Spinal cord (tissue), 10 donors: ENCODE results near the gene PRDX2. TPM values are rescaled to one million over a fixed set of nuclear protein-coding genes. Genes with fewer than 3 reads are reported as not detected.

Experiments used
- DNase-seq, 6 donors: peaks; one replicate each; pipeline versions ENCODE4 v3.0.0 to v3.0.0-alpha.2; 2013 to 2015; ENCODE audit warnings: low spot score in 6 of 6, low read depth in 4 of 6
- H3K27ac ChIP-seq: one replicate; pipeline ENCODE4 v1.5.1; 2013; ENCODE audit warnings: low read depth, low read length, control low read depth
- H3K27me3 ChIP-seq: one replicate; pipeline ENCODE4 v1.6.1; 2013; ENCODE audit warnings: low read length; ENCODE audit not compliant: control insufficient read depth, insufficient read depth
- H3K36me3 ChIP-seq: one replicate; pipeline ENCODE4 v1.6.1; 2013; ENCODE audit warnings: low read length; ENCODE audit not compliant: control insufficient read depth, insufficient read depth
- H3K4me1 ChIP-seq: one replicate; pipeline ENCODE4 v1.6.1; 2013; ENCODE audit warnings: low read length; ENCODE audit not compliant: control insufficient read depth, insufficient read depth
- H3K4me3 ChIP-seq: one replicate; pipeline ENCODE4 v1.5.1; 2013; ENCODE audit warnings: low read depth, low read length, control low read depth
- H3K9me3 ChIP-seq: one replicate; pipeline ENCODE4 v1.6.1; 2013; ENCODE audit warnings: low read length; ENCODE audit not compliant: control insufficient read depth, insufficient read depth
- WGBS: methylation state at CpG from one replicate; pipeline ENCODE4 v1.1.5; 2013; ENCODE audit warnings: missing lambda C conversion rate; ENCODE audit not compliant: insufficient coverage; 5-methylcytosine and 5-hydroxymethylcytosine counted together
- polyA plus RNA-seq, 2 donors: library from polyadenylated mRNA; unstranded; fragments of 120-200 nt; gene quantifications; one replicate each; pipeline ENCODE4 v1.2.1, GENCODE V29; 2013; ENCODE audit not compliant: insufficient read length in 2 of 2
- small RNA-seq: library from RNA; depleted of rRNA; stranded (forward); fragments of <200 nt; gene quantifications from one replicate; pipeline ENCODE3, GENCODE V24; 2014; ENCODE audit warnings: low replicate concordance
- total RNA-seq, 2 donors: library from RNA; depleted of rRNA in 1 of 2; stranded (reverse); fragments of 120-200 nt in 1 of 2; fragments of >200 nt in 1 of 2; gene quantifications; one replicate each; pipeline versions ENCODE4 v1.2.3 to v1.2.4, GENCODE V29; 2013 to 2014
- donor health status: healthy.

Gene PRDX2
- total and polyA plus RNA-seq, 4 donors, result 280 to 476 (median 439) TPM

GRCh38 chr19:12748489-12748888, 53.1 kb downstream of the PRDX2 start:
- Histone ChIP-seq H3K27ac (no peak overlapping the region), H3K4me3 (no peak overlapping the region), H3K36me3 (peaks cover 51% of the 10 kb centered on the region), H3K4me1 (no peaks in the 10 kb centered on the region), H3K27me3 (peaks cover 8% of the 10 kb centered on the region), H3K9me3 (no peaks in the 10 kb centered on the region)
- WGBS, result 74% methylated on average over 3 of the region's 6 CpGs
- DNase-seq, result no peak

Small RNA genes lying within 50 kb of the gene (small RNA-seq; reads per million reads assigned to genes)
- not detected for gene MIR5684

Other genes starting within 250 kb of the PRDX2 start
- 10 to 100 TPM; 10.7 to 12.9 TPM for gene ZNF490, start 191.0 kb downstream of the PRDX2 start, total RNA-seq
- gene ZNF490, start 191.0 kb downstream of the PRDX2 start, polyA plus RNA-seq, result 1 to 10 TPM; 5.6 to 8.1 TPM
- gene ZNF791, start 190.9 kb downstream of the PRDX2 start, total RNA-seq, result 10 to 100 TPM; 19.4 to 20.8 TPM
- 10 to 100 TPM; 17.4 to 17.5 TPM for gene ZNF791, start 190.9 kb downstream of the PRDX2 start, polyA plus RNA-seq
- gene MAN2B1, start 135.1 kb downstream of the PRDX2 start, total RNA-seq, result 10 to 100 TPM; 18.9 to 30.6 TPM
- gene MAN2B1, start 135.1 kb downstream of the PRDX2 start, polyA plus RNA-seq, result 10 to 100 TPM; 31.5 to 38.7 TPM
- 10 to 100 TPM in 1 of 2 donors, 1 to 10 TPM in 1; 9.3 to 14.9 TPM for gene WDR83, start 135.0 kb downstream of the PRDX2 start, total RNA-seq
- 10 to 100 TPM; 27.3 to 37.6 TPM for gene WDR83, start 135.0 kb downstream of the PRDX2 start, polyA plus RNA-seq
- 10 to 100 TPM; 52.5 to 97.1 TPM for gene DHPS, start 119.9 kb downstream of the PRDX2 start, total RNA-seq
- 100 to 1,000 TPM; 118 to 138 TPM for gene DHPS, start 119.9 kb downstream of the PRDX2 start, polyA plus RNA-seq
- gene GNG14, start 113.8 kb downstream of the PRDX2 start, total RNA-seq, result not detected
- gene GNG14, start 113.8 kb downstream of the PRDX2 start, polyA plus RNA-seq, result 1 to 10 TPM in 1 of 2 donors, not detected in 1; 1.6 TPM
- gene FBXW9, start 105.2 kb downstream of the PRDX2 start, total RNA-seq, result 10 to 100 TPM in 1 of 2 donors, 1 to 10 TPM in 1; 6.2 to 15.8 TPM
- gene FBXW9, start 105.2 kb downstream of the PRDX2 start, polyA plus RNA-seq, result 10 to 100 TPM; 21.1 to 21.7 TPM
- 10 to 100 TPM; 40.9 to 66.8 TPM for gene TNPO2, start 77.9 kb downstream of the PRDX2 start, total RNA-seq
- gene TNPO2, start 77.9 kb downstream of the PRDX2 start, polyA plus RNA-seq, result 100 to 1,000 TPM; 146 to 155 TPM
- 100 to 1,000 TPM in 1 of 2 donors, 10 to 100 TPM in 1; 77.6 to 205 TPM for gene TRIR, start 67.1 kb downstream of the PRDX2 start, total RNA-seq
- gene TRIR, start 67.1 kb downstream of the PRDX2 start, polyA plus RNA-seq, result 100 to 1,000 TPM; 220 to 224 TPM
- gene GET3, start 64.3 kb downstream of the PRDX2 start, total RNA-seq, result 10 to 100 TPM; 50.9 to 84.4 TPM
- gene GET3, start 64.3 kb downstream of the PRDX2 start, polyA plus RNA-seq, result 100 to 1,000 TPM; 119 to 120 TPM
- not detected for gene BEST2, start 50.0 kb downstream of the PRDX2 start, total RNA-seq
- gene BEST2, start 50.0 kb downstream of the PRDX2 start, polyA plus RNA-seq, result under 1 TPM in 1 of 2 donors, not detected in 1; 0.24 TPM
- 10 to 100 TPM; 16.4 to 25.2 TPM for gene HOOK2, start 26.2 kb downstream of the PRDX2 start, total RNA-seq
- gene HOOK2, start 26.2 kb downstream of the PRDX2 start, polyA plus RNA-seq, result 10 to 100 TPM; 40.0 to 65.2 TPM
- gene JUNB, start 10.3 kb downstream of the PRDX2 start, total RNA-seq, result 100 to 1,000 TPM in 1 of 2 donors, 10 to 100 TPM in 1; 90.7 to 119 TPM
- gene JUNB, start 10.3 kb downstream of the PRDX2 start, polyA plus RNA-seq, result 10 to 100 TPM; 23.3 to 52.2 TPM
- 1 to 10 TPM in 1 of 2 donors, not detected in 1; 8.7 TPM for gene THSD8, start 269 bp upstream of the PRDX2 start, total RNA-seq
- 1 to 10 TPM; 5.9 to 6.5 TPM for gene THSD8, start 269 bp upstream of the PRDX2 start, polyA plus RNA-seq
- gene RNASEH2A, start 4.8 kb upstream of the PRDX2 start, total RNA-seq, result 10 to 100 TPM; 11.3 to 18.0 TPM
- 10 to 100 TPM; 28.0 to 32.0 TPM for gene RNASEH2A, start 4.8 kb upstream of the PRDX2 start, polyA plus RNA-seq
- gene RTBDN, start 32.8 kb upstream of the PRDX2 start, total RNA-seq, result 1 to 10 TPM; 1.1 to 1.8 TPM
- 1 to 10 TPM; 5.8 to 6.8 TPM for gene RTBDN, start 32.8 kb upstream of the PRDX2 start, polyA plus RNA-seq
- 10 to 100 TPM; 12.2 to 39.1 TPM for gene MAST1, start 36.7 kb upstream of the PRDX2 start, total RNA-seq
- gene MAST1, start 36.7 kb upstream of the PRDX2 start, polyA plus RNA-seq, result 100 to 1,000 TPM in 1 of 2 donors, 10 to 100 TPM in 1; 87.0 to 112 TPM
- gene DNASE2, start 79.6 kb upstream of the PRDX2 start, total RNA-seq, result 10 to 100 TPM; 11.7 to 19.7 TPM
- 10 to 100 TPM; 23.6 TPM for gene DNASE2, start 79.6 kb upstream of the PRDX2 start, polyA plus RNA-seq
- gene KLF1, start 85.4 kb upstream of the PRDX2 start, total RNA-seq, result 1 to 10 TPM; 2.1 to 3.2 TPM
- under 1 TPM; 0.42 to 0.57 TPM for gene KLF1, start 85.4 kb upstream of the PRDX2 start, polyA plus RNA-seq
- gene GCDH, start 89.4 kb upstream of the PRDX2 start, total RNA-seq, result 10 to 100 TPM; 22.9 to 30.1 TPM
- 10 to 100 TPM; 36.1 to 45.1 TPM for gene GCDH, start 89.4 kb upstream of the PRDX2 start, polyA plus RNA-seq
- under 1 TPM in 1 of 2 donors, not detected in 1; 0.88 TPM for gene SYCE2, start 117.5 kb upstream of the PRDX2 start, total RNA-seq
- gene SYCE2, start 117.5 kb upstream of the PRDX2 start, polyA plus RNA-seq, result 1 to 10 TPM; 5.3 to 6.0 TPM
- 10 to 100 TPM; 41.3 to 54.1 TPM for gene FARSA, start 131.9 kb upstream of the PRDX2 start, total RNA-seq
- 10 to 100 TPM; 74.0 to 80.6 TPM for gene FARSA, start 131.9 kb upstream of the PRDX2 start, polyA plus RNA-seq
- gene CALR, start 136.8 kb upstream of the PRDX2 start, total RNA-seq, result 100 to 1,000 TPM; 452 to 872 TPM
- gene CALR, start 136.8 kb upstream of the PRDX2 start, polyA plus RNA-seq, result 100 to 1,000 TPM; 521 to 592 TPM
- gene RAD23A, start 144.1 kb upstream of the PRDX2 start, total RNA-seq, result 10 to 100 TPM; 37.6 to 85.9 TPM
- 100 to 1,000 TPM; 101 to 109 TPM for gene RAD23A, start 144.1 kb upstream of the PRDX2 start, polyA plus RNA-seq
- gene GADD45GIP1, start 155.4 kb upstream of the PRDX2 start, total RNA-seq, result 10 to 100 TPM in 1 of 2 donors, 1 to 10 TPM in 1; 9.7 to 24.2 TPM
- gene GADD45GIP1, start 155.4 kb upstream of the PRDX2 start, polyA plus RNA-seq, result 10 to 100 TPM; 50.3 to 55.6 TPM
- gene DAND5, start 167.8 kb upstream of the PRDX2 start, total RNA-seq, result under 1 TPM in 1 of 2 donors, not detected in 1; 0.28 TPM
- under 1 TPM; 0.44 to 0.49 TPM for gene DAND5, start 167.8 kb upstream of the PRDX2 start, polyA plus RNA-seq
- 10 to 100 TPM; 53.3 to 61.8 TPM for gene NFIX, start 193.7 kb upstream of the PRDX2 start, total RNA-seq
- 100 to 1,000 TPM; 175 to 198 TPM for gene NFIX, start 193.7 kb upstream of the PRDX2 start, polyA plus RNA-seq